ENCODE data around the gene C15orf62.
A peak's percentile ranks its signal among the peaks of the same experiment; 100 is the strongest.

The C15orf62 gene

GRCh38 chr15:40755812-40756208 is 14.0 kb upstream of the C15orf62 start:
- DNase-seq (ENCODE audit: low spot score) = peak; percentile 37

DNA sequence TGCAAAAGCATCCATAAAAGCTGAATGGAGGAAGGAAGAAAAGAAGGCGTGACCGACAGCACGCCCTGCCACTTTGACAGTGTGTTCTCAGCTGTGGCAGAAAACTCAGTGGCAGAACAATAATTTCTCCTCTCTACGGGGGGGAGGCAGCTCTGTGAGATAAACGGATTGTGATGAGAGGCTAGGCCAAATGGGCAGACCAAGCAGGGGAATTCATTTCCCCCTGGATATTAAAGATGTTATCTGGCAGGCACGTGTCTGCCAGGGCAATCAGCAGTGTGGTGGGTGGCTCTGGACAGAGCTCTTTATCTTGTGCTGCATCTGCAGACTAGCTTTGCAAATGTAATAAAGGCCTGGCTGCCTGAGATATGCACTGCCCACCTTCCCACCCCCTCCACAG is 12.8 kb upstream of the C15orf62 start:
- DNase-seq (ENCODE audit: low spot score) = no peak

- no peak for DNase-seq (ENCODE audit: low spot score)
Observed at GRCh38 chr15:40759961-40760360, 9.8 kb upstream of the C15orf62 start.

DNA sequence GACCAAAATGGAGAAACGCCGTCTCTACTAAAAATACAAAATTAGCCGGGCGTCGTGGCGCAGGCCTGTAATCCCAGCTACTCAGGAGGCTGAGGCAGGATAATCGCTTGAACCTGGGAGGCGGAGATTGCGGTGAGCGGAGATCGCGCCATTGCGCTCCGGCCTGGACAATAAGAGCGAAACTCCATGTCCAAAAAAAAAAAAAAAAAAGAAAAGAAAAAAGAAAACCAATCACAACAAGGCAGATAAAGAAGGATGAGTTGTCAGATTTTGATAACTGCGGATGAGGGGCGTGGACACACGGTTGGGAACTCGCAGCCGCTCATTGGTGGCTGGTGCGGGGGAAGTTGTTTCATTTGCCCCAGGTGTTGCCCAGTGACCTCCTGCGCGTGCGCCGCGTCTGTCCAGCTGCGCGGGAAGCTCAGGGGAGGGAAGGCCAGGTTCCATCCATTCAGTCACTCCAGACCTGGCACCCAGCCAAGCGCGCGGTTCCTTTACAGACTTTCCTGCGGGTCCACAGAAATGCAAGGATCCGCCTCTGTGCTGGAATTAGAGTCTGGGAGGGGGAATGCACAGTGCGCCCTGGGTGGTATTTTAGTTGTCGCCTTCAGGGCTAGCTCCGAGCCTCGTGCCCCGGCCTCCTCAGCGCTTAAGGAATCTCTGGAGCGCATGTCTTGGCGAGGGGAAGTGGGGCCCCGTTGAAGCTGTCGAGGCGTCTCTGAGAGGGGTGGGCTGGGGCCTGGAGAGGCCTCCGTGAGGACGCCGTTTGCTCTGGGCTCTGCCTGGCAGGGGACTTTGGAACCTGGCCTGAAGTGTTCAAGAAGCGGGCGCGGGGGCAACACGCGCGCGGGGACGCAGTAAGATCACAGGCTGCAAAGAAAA is 6.6 kb upstream of the C15orf62 start:
- DNase-seq (ENCODE audit: low spot score) = no peak

DNA sequence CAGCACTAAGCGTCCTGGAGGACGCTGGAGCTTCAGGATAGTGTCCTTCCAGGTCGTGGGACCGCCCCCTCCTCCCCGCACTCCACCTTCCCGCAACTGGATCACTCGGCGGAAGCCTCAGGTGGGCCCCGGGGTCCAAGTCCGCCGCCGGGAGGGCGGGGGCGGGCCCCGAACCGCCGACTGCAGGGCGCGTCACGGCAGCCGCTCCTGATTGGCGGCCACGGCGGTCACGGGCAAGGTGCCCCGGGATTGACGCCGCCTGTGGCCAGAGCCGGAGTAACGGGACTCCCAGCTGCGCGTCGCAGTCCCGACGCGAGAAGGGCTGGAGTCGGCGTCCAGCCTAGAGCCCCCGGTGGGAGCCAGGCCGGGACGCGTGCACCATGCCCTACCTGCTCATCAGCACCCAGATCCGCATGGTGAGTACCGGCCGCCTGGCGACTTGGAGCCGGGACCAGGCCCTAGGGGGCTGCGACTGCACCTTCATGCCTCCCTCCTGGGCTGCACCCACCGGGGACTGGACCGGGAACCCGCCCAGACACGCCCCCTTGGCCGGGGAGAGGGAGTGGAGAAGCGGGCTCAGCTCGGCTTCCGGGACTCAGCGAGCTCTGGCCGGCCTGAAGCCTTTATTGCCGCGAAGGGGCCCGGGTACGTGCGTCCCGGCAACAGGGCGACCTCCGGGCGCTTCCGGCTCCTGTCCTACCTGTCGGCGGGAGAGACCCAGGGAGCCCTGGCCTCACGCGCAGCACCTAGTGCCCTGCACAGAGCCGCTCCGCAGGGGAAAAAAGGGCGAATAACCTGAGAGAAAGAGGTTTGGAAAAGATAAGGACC is 5.8 kb upstream of the C15orf62 start, which contains the start of gene GCHFR:
TSS of gene GCHFR (plus strand) at position 268 of the 828 bp plus-strand sequence. CDS start at position 381, 113 bp downstream.
- peak; percentile 77 for DNase-seq (ENCODE audit: low spot score)

- DNase-seq (ENCODE audit: low spot score) = peak; percentile 50
Observed at GRCh38 chr15:40764629-40765103, 5.1 kb upstream of the C15orf62 start.

GRCh38 chr15:40766194-40766815 is 3.5 kb upstream of the C15orf62 start:
- DNase-seq (ENCODE audit: low spot score) = no peak

- no peak for DNase-seq (ENCODE audit: low spot score)
Observed at GRCh38 chr15:40766906-40767837, 2.6 kb upstream of the C15orf62 start.

DNA sequence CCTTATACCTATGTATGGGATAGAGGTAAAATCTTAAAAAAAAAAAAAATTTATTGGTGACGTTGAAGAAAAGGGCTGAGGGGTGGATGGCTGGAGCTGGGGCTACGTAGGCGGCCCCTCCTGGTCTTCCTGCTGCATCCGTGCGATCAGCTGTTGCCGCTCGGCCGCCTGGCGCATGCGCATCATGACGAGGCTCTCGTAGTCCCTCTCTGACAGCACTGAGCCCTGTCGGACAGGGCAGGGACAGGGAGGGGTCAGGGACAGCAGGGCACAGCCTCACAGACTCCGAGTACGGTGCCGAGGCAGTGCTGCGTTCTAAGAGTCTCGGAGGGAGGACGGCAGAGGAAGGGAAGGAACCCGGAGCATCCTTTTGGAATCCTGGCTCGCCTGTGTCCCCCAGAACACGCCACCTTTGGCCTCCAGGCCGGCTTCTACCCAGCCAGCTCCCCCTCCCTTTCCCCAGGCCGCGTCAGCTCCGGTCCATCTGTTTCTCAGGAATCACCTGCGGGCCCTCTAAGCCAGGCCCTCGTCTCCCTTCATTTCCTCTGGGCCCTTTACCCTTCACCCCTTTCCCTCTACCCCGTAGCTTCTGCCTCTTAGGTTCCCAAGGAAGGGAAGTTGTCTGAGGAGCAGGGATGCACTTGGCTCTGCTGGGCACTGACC is 1.8 kb upstream of the C15orf62 start:
- DNase-seq (ENCODE audit: low spot score) = no peak

DNA sequence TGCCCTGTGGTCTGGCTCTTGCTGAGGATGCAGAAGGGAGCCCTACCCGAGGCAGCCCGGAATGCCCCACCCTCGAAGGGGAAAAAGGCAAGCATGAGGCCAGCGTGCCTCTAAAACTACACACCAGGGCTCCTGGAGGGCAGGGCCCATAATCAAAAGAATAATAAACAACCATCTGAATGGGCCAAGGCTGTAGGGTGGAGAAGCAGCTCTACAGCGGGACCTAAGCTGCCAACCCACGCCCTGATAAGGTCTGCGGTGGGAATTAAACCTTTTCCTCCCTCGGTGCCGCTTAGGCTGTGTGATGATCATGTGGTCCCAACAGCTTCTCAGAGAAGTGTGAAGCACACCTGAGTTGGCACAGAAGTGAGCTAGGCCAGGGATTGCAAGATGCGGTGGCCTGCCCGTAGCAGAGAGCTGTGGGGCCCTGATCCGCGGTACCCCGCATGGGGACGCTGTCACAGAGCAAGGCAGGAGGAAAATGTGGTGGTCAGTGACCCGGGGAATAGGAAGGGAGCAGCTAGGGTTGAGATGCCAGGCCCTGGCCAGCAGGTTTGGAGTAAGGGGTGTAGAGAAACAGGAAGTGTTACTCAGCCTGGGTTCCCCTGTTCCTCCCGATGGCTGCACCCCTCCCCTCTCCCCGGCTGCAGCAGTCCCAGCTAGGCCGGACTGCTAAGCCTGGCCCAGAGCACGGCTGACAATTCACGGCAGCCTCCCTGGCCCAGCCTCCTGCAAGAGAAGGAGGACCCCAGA is 1.1 kb upstream of the C15orf62 start:
- peak; percentile 40 for DNase-seq (ENCODE audit: low spot score)

DNA sequence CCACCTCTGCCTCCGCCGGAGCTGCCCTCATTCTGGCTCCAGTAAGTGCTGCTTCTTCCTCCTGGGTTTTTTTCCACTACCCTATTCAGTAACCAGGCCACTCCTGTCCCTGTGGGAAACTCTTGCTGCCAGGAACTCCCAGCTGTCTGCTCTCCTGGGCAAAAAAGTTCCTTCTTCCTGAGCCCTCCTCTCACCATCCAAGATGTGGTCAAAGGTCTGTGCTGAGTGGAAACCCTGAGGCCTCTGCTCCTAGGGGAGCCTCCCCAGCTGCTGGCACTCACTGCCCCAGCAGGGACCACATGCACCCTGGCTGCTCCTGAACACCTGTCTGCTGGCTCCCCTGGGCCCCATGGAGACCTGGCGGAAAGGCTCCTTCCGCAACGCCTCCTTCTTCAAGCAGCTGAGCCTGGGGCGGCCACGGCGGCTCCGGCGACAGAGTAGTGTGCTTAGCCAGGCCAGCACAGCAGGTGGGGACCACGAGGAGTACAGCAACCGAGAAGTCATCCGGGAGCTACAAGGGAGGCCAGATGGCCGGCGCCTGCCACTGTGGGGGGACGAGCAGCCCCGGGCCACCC is 454 bp downstream of the C15orf62 start:
- DNase-seq (ENCODE audit: low spot score) = peak; percentile 90

- no peak for DNase-seq (ENCODE audit: low spot score)
Observed at GRCh38 chr15:40771242-40771641, 1.5 kb downstream of the C15orf62 start.

- DNase-seq (ENCODE audit: low spot score) = no peak
Observed at GRCh38 chr15:40772014-40772413, 2.2 kb downstream of the C15orf62 start.

- DNase-seq (ENCODE audit: low spot score) = no peak
Observed at GRCh38 chr15:40773496-40773895, 3.7 kb downstream of the C15orf62 start.

- DNase-seq (ENCODE audit: low spot score) = no peak
Observed at GRCh38 chr15:40773902-40774301, 4.1 kb downstream of the C15orf62 start.

GRCh38 chr15:40775007-40775406 is 5.2 kb downstream of the C15orf62 start:
- no peak for DNase-seq (ENCODE audit: low spot score)

DNA sequence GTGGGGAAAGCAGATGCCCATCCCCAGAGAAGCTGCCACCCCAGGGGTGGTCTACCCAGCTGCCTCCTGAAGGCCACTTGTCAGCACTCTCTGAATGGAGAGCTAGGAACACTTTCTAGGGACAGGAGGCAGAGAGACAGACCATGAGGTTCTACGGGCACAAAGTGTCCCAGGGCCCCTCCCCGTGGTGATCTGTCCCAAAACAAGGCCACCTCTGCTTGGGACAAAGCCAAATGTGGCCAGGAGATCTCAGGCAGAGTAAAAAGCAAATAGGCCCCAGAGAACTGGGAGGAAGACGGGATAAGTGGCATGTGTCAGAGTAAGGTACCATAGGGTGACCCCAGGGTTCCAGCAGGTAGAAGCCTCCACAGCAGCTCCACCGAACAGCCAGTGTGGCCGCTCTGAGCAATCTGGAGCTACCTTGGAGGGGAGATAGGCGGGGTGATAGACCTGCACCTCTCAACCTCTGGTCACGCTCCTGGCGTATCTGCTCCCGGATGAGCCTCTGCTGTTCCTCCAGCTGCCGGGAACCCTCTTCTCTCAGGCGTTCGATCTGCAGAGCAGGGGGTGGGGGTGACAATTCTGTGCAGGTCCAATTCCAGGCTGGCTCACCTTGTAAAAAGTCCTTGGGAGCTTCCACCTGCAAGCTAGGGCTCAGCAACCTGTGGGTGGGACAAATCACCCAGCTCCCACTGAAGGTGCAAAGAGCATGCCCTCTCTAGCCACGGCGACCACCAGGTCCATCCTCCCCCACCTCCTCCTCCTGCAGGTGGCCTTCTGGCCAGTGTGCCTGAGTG is 6.2 kb downstream of the C15orf62 start:
- no peak for DNase-seq (ENCODE audit: low spot score)

DNA sequence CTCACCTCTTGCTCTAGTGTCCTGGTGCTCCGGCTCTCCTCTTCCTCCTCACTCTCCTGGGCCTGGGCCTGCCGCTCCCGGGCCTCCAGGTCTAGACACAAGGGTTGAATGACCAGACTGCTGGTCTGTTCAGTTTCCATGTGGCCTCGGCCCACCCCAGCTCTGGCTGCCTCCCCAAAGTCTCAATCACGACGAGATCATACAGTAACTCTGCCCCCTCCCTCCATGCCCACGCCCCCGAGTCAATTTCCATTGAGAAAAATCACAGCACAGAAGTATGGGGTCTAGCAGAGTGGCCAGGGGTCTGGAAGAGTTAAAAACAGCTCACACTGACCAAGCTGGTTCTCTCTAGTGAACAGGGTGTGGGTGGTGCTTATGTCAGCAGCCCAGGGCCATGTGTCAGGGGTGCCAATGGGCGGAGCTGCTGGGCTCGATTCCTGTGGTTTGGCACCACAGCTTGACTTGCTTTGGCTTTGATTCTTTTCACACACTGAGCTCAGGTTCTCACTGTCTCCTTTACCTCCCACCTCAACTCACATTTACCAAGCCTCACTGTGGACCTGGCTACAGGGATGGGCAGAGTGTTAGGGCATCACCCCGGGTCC is 6.9 kb downstream of the C15orf62 start:
- no peak for DNase-seq (ENCODE audit: low spot score)
